ENCODE measurements around the gene SHCBP1.

SHCBP1 gene

DNA sequence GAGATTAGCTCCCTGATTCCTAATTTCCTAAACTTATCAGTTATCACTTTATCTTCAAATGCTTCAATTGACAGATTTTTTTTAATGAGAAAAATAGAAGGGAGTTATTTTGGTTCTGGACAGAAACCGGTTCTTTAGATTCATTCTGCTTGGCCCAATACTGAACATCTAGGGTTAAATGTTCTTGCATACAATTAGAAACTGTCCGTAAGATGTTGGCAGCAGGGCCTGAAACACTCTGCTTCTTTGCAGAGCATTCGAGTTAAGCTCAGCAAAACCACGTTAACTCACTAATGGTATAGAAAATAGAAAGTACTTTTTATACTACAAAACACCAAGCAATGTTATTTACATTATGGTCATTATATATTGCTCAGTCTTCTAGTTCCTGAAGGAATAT is 7.2 kb downstream of the SHCBP1 start:
- no peak for DNase-seq

DNA sequence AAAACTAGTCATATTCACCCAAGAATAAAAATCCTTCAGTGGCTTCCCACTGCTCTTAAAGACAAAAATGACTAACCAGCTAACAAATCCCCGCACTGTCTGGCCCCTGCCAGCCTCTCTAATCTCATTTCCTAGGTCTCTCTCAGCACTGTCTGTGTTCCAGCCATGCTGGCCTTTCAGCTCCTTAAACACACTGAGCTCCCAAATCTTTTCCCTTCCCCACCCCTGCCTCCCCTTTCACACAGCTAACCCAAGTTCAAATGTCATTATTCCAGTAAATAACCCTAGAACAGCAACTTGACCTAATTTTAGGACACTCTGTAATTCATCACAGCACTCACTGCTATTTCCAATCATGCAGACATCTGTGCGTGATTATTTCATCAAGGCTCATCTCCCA is 7.8 kb downstream of the SHCBP1 start:
- no peak for DNase-seq

DNA sequence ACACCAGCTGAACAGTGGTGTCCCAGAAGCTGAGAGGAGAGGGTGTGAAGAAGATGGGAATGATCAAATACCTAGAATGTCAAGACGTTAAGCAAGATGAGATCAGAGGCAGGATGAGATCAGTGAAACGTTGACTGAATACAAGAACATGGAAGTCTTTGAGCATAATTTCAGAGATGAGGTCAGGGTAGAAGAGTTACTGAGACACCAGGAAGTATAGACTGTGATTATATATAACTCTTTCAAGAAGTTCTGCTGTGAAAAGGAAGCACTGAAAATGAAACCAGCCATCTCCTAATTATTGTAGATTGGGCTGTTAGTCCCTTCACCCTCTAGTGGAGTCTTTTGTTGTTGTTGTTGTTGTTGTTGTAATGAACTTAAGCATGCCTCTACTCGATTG is 9.1 kb downstream of the SHCBP1 start:
- no peak for DNase-seq

DNA sequence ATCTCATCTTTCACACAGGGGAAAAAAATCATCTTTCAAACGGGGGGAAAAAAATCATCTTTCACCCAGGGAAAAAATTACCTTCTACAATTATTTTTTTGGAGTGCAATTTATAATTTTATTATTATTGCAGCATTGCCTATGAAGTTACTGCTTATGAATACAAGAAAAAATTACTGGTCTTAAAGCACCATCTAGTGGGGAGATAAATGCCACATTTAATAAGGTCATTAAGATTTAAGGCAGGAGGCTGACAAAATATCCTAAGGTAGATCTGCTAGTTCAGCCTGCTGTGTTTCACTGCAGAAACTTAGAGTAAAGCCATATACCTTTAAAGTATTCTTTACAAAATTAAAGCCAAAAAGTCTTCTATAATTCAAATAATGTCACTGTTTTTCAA is 13.7 kb downstream of the SHCBP1 start:
- peak in 1 of 56 donors; percentile 12 for DNase-seq

DNA sequence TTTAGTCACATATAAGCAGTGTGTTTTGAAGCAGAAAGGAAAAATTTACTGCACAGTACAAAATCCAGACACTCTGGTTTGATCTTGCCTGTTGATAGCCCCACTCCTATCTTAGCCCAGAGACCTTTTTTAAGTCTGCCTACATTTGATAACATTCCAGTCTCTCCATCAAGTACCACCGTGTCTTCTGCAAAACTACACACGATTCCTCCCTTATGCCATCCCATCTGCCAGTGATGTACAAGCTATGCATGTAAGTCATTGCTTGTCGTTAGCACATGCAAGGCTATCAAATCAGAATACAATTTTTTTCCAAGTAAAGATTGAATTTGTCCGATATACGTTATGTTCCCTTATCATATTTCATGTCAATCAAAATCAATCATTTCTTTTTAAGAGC is 14.9 kb downstream of the SHCBP1 start:
- DNase-seq, result no peak

DNA sequence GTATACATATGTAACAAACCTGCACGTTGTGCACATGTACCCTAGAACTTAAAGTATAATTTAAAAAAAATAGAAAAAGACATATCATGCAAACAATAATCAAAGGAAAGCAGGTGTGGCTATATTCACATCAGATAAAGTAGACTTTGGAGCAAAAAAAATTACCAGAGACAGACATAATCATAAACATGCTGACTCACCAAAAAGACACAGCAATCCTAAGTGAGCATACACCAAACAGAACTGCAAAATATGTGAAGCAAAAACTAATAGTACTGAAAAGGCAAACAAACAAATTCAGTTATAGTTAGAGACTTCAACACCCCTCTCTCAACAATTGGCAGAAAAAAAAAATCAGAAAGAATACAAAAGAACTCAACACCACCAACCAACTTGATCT is 29.9 kb downstream of the SHCBP1 start:
- no peak for DNase-seq

DNA sequence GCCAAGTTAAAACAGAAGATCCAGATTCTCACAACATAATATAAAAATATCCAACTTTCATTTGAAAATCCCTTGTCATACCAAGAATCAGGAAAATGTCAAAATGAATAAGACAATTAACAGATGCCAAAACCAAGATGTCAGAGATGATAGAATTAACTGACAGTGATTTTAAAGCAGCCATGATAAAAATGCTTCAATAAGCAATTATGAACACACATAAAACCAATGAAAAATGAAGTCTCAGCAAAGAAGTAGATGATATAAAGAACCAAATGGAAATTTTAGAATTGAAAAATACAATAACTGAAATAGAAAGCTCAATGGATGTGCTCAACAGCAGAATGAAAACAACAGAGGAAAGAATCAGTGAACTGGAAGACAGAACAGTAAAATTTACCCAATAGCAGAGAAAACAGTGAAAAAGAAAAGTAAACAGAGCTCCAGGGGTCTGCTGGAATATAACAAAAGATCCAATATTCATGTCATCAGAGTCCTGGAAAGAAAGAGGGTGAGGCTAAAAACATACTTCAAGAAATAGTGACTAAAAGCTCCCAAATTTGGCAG is 35.1 kb downstream of the SHCBP1 start:
- no peak for DNase-seq

DNA sequence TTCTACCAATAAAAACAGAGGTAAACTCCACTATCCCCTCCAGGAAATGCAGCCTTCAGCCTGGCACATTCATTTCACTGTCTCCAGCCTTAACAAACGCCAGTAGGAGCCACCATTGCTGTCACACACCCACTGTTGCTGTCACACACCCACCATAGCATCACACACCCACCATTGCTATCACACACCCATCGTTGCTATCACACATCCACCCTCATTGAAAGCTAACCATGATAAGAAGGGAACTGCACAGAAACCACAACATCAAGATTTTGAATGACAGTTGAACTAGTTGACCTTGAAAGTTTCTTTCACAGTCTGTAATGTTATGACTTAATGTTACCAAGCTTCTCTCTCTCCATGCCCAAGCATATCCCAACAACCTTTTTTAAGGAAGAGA is 38.1 kb downstream of the SHCBP1 start:
- DNase-seq, result no peak

DNA sequence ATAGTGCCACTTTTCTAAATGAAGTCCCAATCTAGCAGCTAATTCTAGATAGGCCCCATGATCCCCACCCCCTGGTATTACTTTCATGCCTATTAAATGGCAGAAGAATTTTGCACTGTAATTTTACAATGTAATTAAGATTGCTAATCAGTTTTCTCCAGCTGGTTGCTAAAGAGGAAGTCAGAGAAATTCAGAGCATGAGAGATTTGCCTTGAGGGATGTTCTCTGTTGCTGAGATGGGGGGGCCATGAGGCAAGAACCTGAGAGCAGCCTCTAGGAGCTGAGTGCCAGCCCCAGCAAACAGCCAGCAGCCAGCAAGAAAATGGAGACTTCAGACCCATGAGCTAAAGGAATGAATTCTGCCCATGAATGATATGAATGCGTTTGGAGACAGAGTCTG is 38.9 kb downstream of the SHCBP1 start:
- DNase-seq, result no peak

DNA sequence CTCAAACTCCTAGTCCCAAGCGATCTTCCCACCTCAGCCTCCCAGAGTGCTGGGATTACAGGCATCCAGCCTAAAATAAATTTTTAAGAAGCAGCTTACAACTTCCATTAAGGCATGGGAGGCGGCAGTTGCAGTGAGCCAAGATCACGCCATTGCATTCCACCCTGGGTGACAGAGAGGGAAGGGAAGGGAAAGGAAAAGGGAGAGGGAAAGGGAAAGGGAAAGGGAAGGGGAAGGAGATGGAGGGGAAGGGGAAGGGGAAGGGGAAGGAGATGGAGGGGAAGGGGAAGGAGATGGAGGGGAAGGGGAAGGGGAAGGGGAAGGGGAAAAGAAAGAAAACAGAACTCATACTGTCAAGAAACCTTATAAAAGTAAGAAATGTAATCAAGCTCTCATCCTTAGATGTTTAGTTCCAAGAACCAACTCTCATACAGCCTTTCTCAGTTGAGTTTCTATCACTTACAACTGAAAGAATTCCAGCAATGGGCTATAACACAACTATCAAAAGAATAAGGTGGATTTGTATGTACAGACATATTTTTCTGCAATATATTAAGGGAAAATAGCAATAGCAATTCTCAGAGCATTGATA is 43.1 kb downstream of the SHCBP1 start:
- no peak for DNase-seq

DNA sequence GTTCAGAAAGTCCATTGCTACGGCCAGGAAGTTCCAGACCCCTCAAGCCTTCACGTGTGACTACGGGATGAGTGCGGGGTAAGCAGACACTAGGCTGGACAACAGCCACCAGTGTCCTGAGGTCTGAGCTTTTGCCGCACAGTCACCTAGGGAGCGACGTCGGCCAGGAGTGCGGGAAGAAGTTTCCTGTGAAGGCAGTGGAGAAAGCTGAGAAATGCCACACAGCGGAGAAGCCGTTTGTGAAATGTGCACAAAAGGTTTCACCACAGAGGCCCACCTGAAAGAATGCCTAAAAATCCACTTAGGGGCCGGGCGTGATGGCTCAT is 47.4 kb downstream of the SHCBP1 start:
- no peak for DNase-seq

DNA sequence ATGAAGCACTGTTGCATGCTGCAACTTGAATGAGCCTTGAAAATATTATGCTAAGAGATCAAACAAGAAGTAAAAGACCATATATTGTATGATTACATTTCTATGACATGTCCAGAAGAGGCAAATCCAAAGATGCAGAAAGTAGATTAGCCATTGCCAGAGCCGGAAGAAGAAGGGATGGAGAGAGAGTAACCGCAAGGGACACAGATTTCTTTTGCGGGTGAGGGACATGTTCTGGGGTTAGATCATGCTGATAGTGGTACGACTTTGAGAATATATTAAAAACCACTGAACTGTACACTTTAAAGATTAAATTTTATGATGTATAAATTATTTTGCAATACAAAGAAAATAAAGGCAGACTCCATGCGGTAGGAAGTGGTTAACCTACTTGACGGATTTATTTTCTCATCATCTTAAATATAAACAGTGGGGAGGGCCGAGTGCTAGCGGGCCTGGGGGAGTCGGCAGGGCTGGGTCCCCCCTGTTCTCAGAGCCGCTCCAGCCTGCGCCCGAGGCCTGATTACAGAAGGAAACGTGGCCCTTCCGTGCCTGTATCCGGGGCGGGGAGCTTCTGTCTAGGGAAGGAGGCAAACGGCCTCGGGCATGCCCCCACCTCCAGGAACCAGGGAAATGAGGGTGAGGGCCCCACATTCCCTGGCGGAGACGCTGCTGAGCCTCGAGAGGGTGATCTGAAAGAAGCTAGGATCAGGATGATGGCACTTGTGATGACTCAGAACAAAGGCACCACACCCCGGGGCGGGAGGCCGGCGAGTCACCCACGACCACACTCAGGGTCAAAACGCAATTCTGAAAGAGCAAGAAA is 48.0 kb downstream of the SHCBP1 start:
- DNase-seq, result no peak

DNA sequence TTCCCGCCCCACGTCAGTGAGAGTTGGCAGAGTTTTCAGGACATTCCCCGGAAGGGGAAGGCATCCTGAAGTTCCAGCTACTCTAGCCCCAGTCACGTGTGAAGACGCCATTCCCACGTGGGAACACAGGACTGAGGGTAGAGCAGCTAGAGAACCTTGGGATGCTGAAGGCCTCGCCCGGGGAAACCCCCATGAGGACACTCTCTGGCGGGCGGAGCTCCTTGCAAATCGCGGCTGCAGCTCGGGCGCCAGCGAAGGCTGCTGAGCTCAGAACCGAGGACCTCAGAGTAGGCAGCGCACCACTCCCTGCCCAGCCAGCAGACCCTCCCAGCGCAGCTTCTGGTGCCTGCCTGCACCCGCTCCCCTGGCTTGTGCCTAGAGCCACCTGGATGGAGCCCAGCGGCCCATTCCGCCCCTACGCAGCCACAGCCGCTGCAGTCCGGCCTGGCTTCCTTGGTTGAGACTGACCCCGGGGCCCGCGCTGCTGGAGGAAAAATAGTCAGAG is 51.9 kb downstream of the SHCBP1 start:
- no peak for DNase-seq

DNA sequence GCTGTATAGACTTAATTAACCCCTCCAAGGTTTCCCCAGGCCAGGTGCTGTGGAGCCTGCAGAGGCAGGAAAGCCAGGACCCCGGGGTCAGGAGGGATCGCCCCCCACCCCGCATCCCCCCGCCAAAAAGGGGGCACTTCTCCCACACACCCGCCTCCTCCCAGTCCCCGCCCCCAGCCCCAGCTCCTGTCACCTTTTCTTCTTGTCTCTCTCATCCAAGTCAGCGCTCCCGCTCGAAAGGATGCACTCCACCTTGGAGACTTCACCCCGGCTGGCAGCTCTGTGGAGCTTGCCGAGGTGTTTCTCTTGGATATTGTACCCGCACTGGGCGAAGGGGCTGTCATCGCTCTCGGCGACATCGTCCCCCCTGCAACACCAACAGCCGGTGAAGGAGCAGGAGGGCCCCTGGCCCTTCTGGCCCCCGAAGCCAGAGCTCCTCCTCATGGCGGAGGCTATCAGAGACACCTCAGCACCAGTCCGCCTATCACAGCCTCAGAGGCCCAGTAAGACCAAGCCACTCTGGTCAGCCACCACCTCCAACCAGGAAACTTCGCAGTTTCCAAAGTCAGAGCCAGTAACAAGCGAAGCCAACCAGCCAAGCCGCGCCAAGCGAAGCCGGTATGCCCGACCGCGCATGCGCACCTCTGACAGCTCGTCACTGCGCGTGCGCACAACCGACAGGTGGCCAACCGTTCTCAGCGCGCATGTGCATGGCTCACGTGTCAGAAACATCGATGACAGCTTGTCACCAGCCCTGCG is 52.5 kb downstream of the SHCBP1 start:
- DNase-seq, result no peak

DNA sequence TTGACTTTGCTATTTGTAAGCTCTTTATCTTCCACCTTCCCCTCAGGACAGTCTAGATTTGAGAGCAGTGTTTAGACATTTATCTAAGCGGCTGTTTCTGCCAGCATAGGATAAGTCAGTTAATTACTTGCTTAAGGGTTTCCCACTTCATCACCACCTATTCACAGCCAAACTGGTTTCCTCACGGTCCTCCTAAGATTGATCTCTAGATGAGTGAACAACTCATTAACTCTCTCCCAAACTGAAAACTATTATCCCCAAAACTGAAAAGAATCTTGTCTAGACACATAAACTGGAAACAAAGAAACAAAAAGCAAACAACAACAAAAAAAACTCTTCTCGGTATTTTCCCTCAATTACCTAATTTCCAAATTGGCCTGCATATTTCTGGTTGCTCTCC is 58.2 kb downstream of the SHCBP1 start:
- DNase-seq, result no peak

DNA sequence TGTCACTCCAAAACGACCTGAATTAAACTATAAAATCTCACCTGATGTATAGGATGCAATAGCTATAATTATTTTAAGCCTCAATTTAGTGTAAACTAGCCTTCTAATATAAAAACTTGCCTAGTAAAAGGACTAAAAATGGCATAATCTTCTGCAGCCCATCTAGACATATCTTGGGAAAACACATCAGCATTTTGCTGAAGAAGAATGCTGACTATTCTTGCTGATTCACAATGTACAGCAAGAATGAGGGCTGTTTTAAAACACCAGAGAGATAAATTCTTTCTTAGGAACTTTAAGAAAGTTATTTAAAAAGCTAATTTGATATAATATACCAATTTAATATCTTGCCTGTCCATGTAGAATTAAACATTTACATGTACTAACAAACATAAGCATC is 63.2 kb downstream of the SHCBP1 start:
- no peak for DNase-seq

DNA sequence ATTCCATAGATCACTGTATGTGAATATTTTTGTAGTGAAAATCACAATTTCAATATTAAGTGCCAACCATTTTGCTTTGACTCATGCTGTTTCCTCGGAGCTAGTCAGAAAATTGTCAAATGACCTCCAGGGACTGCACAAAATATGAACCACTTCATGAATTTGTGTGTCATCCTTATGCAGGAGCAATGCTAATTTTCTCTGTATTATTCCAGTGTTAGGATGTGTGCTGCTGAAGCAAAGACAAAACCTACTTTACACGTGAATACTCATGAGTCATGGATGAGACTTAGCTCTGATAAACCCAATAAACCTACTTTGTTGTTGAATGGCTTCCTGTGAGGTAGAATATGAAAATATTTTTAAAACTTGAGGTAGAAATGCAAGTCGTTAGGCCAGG is 65.2 kb downstream of the SHCBP1 start:
- no peak for DNase-seq

DNA sequence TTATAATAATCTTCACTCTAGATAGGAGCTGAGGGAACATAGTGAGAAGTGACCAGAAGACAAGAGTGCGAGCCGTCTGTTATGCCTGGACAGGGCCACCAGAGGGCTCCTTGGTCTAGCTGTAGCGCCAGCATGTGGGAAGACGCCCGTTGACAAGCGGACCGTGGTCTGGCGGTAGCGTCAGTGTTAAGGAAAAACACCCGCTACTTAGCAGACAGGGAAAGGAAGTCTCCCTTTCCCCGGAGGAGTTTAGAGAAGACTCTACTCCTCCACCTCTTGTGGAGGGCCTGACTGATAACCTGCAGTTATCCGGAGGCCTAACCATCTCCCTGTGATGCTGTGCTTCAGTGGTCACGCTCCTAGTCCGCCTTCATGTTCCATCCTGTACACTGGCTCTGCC is 66.7 kb downstream of the SHCBP1 start:
- DNase-seq, result peak in 37 of 56 donors; percentile 3 to 77 (median 30)

DNA sequence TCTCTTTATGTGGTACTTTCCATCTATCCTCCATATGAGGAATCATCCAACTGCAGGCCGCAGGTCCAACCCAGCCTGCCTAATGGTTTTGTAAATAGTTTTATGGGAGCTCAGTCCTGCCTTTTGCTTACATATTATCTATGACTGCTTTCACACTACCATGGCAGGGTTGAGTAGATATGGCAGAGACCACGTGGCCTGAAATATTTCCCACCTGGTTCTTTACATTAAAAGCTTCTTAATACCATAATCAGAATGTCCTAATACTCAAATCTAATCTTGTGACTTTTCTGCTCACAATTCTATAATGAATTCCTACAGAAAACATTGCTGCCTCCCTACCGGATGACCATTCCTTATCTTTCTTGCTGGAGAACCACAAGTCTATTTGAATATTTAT is 71.7 kb downstream of the SHCBP1 start:
- DNase-seq, result no peak

Data from amygdala (tissue), 56 donors.